Skeletal muscle satellite cell (primary cell): ENCODE measurements around the gene SORBS1.

Source experiments
- H3K27me3 ChIP-seq: 2 replicates; pipeline ENCODE4 v1.7.0; 2013; ENCODE audit warnings: low read length; ENCODE audit not compliant: control insufficient read depth, insufficient read depth
- H3K36me3 ChIP-seq: 2 replicates; pipeline ENCODE4 v1.7.0; 2013; ENCODE audit warnings: mild to moderate bottlenecking, control low read depth, low read length; ENCODE audit not compliant: insufficient read depth
- H3K4me1 ChIP-seq: 2 replicates; pipeline ENCODE4 v1.7.0; 2013; ENCODE audit warnings: low read length; ENCODE audit not compliant: control insufficient read depth, insufficient read depth
- H3K4me2 ChIP-seq: 2 replicates; pipeline ENCODE4 v1.7.0; 2013; ENCODE audit warnings: mild to moderate bottlenecking, low read length
- H3K4me3 ChIP-seq: 2 replicates; pipeline ENCODE4 v1.7.0; 2013; ENCODE audit warnings: low read length
- H3K9ac ChIP-seq: 2 replicates; pipeline ENCODE4 v1.7.0; 2013; ENCODE audit warnings: mild to moderate bottlenecking, low read depth, low read length, moderate library complexity
- H3K9me3 ChIP-seq: replicated peaks from 2 replicates; pipeline ENCODE4 v1.7.0; 2013; ENCODE audit warnings: mild to moderate bottlenecking, control low read depth, low read length

SORBS1 gene

DNA sequence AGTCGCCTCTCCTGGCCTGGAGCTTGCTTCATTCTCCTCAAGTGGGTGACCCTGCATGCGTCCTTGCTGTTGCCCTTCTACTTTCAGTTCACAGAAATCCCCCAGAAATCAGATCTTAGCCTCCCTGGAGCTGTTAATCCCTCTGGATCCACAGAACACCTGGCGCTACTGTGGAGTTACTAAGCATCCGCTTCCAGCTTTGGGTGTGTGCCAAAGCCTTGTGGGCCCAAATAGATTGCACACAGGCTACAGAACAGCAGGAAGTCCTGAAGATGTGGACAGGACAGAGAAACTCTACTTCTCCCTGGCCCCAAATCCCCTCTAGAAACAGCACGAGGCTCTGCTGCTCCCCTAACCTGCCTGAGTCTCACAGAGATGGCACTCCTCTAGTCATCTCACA lies 233.8 kb downstream of the SORBS1 start:
- no peak overlapping the region for H3K9ac ChIP-seq
- H3K4me1 ChIP-seq = no peaks in the 10 kb centered on the region
- no peak overlapping the region for H3K4me2 ChIP-seq
- no peaks in the 10 kb centered on the region for H3K9me3 ChIP-seq
- no peak overlapping the region for H3K4me3 ChIP-seq
- H3K36me3 ChIP-seq = no peaks in the 10 kb centered on the region
- peaks cover 18% of the 10 kb centered on the region for H3K27me3 ChIP-seq

DNA sequence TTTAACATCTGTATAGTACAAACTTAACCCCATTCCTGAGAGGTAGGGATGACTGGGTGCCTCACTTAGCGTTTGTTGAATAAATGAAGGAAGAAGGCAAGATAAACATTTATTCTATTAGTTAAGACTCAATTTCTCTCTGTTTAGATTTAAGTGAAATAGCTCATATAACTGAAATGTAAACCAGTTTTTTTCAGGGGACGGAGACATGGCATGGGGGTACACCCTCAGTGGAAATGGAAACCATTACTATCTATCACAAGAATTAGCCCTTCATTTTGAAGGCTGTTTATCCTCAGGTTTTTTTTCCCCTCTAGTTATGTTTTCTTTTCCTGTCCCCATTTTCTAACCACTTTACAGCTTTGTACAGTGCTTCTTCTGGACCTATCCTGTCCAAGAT lies 234.8 kb downstream of the SORBS1 start:
- H3K4me3 ChIP-seq = no peak overlapping the region
- no peak overlapping the region for H3K4me2 ChIP-seq
- H3K4me1 ChIP-seq = no peaks in the 10 kb centered on the region
- H3K27me3 ChIP-seq = peaks cover 18% of the 10 kb centered on the region
- H3K9me3 ChIP-seq = no peaks in the 10 kb centered on the region
- H3K36me3 ChIP-seq = no peaks in the 10 kb centered on the region
- H3K9ac ChIP-seq = no peak overlapping the region

DNA sequence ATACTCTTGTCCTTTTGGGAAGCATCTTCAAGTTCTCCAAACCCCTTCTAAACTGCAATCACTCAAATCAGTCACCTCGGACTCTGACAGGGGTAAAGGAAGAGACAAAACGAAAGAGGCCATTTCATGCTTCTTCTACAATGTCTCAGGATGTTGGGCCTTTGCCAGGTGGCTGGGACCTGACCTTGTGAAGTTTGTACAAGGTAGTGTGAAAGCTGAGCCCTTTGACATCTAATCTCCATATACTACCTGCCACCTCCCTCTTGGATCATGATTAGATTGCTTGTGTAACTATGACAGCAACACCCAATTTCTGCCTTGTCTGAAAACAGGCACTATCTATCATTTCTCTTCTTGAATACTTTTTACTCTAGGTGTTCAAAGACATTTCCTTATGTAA lies 235.3 kb downstream of the SORBS1 start:
- Histone ChIP-seq H3K9ac (no peak overlapping the region), H3K4me3 (no peak overlapping the region), H3K27me3 (peaks cover 19% of the 10 kb centered on the region), H3K4me1 (no peaks in the 10 kb centered on the region), H3K4me2 (no peak overlapping the region), H3K9me3 (no peaks in the 10 kb centered on the region), H3K36me3 (no peaks in the 10 kb centered on the region)

DNA sequence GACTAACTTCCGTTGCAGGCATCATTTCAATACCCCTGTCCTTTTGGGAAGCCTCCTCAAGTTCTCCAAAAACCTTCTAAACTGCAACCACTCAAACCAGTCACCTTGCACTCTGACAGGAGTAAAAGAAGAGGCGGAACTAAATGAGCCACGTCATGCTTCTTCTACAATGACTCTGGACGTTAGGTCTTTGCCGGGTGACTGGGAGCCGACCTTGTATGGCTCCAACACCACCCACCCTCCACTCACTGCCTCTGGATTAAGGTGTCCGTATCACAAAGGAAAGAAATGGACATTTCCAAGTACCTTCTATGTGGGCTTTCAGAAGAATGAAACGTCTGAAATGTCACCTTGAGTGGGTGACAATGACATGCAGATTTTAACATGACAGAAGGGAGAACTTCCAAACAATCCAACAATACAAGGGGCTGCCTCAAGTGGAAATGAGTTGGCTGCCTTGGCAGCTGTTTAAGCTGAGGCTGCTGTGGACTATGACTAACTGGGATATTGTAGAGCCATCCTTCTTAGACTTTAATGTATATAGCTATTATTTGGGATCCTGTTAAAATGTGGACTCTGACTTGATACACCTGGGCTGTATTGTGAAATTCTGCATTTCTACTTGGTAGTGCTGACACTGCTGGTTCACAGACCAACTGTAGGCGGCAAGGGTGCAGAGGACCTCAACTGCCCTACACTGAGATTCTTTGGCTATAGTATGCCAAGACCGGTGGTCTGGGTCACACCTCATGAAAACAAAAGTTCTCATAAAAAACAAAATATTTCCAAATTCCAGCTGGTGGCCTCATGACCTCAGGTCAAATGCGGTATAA lies 236.5 kb downstream of the SORBS1 start:
- H3K36me3 ChIP-seq = no peaks in the 10 kb centered on the region
- no peak overlapping the region for H3K4me2 ChIP-seq
- H3K27me3 ChIP-seq = peaks cover 20% of the 10 kb centered on the region
- H3K4me1 ChIP-seq = no peaks in the 10 kb centered on the region
- H3K4me3 ChIP-seq = no peak overlapping the region
- H3K9ac ChIP-seq = no peak overlapping the region
- no peaks in the 10 kb centered on the region for H3K9me3 ChIP-seq

DNA sequence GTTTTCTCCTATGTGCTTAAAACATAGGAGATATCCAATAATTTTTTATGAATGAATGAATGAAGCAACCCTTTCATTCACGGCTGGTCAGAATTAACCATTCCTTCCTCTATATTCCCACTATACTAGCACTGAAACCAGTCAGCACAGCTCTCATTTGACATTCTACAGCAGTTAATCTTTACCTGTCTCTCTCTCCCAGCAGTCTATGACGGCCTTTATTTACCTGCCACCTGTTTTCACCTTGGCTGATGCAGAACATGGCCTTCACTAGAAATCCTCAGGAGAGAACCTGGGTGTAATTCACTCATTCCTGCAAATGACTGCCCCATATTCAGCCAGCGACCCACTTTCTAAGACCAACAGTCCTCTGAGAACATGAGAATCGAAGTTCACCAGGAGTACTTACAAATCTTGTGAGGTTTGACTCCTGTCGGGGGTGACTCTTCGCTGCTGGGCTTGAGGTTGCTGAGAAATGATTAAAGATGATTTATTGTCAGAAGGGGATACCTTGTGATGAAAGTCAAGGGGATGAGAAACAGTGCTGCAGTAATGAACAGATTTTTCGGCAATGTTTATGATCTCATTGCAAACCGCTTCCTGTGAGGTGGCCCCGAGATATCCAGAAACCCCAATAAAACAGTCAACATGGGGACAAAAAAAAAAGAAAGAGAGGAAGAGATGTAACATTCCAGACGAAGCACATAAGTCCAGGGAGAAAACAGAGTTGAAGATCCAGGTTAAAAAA lies 239.4 kb downstream of the SORBS1 start:
- Histone ChIP-seq H3K36me3 (no peaks in the 10 kb centered on the region), H3K9ac (no peak overlapping the region), H3K9me3 (no peaks in the 10 kb centered on the region), H3K27me3 (peaks cover 24% of the 10 kb centered on the region), H3K4me1 (no peaks in the 10 kb centered on the region), H3K4me2 (no peak overlapping the region), H3K4me3 (no peak overlapping the region)

DNA sequence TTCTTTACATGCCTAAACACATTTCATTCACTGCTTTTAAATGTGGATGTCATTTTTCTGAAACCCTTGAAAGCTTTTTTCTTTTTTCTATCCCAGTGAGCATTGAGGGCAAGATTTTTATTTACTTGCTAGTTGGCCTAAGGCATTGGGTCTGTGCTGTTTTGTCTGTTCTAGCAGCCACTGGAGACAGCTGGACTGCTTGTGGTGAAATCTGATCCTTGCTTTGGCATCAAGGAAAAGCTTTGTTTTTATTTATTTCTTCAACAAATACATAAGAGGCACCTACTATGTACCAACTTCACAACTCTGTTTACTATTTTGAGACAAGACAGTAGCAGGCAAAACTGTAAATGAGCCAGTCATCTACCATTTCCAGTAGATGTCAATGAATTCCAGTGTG lies 241.9 kb downstream of the SORBS1 start:
- H3K27me3 ChIP-seq = peaks cover 28% of the 10 kb centered on the region
- no peak overlapping the region for H3K4me3 ChIP-seq
- no peak overlapping the region for H3K9ac ChIP-seq
- no peak overlapping the region for H3K4me2 ChIP-seq
- no peaks in the 10 kb centered on the region for H3K9me3 ChIP-seq
- H3K36me3 ChIP-seq = no peaks in the 10 kb centered on the region
- H3K4me1 ChIP-seq = no peaks in the 10 kb centered on the region

DNA sequence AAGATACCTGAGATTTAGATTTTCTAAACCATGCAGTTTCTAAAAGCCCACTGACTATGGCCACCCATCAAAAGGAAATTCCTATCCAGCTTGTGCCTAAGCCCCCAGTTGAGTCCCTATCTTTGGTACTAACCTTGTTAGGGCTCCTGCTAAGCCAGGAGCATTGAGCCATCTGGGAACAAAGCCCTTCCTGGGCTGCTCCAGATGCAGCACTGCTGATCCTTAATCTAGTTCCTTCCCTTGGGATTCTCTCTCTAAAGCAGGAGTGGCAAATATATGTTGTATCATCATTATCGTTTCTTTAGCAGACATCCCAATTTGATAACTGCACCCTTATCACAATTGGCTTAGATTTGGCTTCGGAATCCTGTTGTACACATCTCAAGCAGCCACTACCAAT lies 245.7 kb downstream of the SORBS1 start:
- peaks cover 47% of the 10 kb centered on the region for H3K27me3 ChIP-seq
- no peaks in the 10 kb centered on the region for H3K36me3 ChIP-seq
- no peaks in the 10 kb centered on the region for H3K9me3 ChIP-seq
- no peak overlapping the region for H3K9ac ChIP-seq
- no peaks in the 10 kb centered on the region for H3K4me1 ChIP-seq
- no peak overlapping the region for H3K4me3 ChIP-seq
- no peak overlapping the region for H3K4me2 ChIP-seq

DNA sequence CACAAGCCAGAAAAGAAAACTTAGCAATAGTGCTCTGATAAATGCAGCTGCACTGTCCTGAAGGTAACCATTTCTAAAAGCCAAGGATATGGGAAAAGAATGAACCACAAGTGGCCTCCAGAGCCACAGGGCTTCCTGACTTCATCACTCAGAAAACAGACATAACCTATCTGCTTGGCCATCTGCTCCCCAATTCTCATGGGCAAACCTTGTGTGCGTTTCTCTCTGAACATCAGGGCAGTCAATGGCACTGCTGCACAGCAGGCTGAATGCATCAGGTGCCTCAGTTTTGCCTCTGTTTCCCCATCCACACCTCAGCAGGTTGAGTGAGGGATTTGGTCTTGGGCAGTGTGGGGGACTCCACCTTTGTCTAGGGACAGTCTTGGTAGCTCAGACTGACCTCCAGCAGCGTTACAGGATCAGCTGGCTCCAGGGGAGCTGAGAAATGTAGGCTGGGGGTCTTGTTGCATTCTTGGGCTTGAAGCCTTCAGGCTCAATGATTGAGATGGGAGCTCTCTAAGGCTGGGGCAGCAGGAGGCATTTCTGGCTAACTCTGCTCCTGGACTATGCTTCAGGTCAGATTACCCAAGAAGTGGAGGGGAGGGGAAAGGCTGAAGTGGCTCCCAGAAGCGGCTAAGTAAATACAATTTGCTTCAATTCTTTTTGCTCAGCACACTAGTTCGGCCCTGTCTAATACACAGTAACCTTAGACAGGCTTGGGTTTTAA lies 246.8 kb downstream of the SORBS1 start:
- no peak overlapping the region for H3K4me2 ChIP-seq
- no peak overlapping the region for H3K4me3 ChIP-seq
- no peaks in the 10 kb centered on the region for H3K4me1 ChIP-seq
- peaks cover 50% of the 10 kb centered on the region for H3K27me3 ChIP-seq
- no peak overlapping the region for H3K9ac ChIP-seq
- no peaks in the 10 kb centered on the region for H3K36me3 ChIP-seq
- no peaks in the 10 kb centered on the region for H3K9me3 ChIP-seq

DNA sequence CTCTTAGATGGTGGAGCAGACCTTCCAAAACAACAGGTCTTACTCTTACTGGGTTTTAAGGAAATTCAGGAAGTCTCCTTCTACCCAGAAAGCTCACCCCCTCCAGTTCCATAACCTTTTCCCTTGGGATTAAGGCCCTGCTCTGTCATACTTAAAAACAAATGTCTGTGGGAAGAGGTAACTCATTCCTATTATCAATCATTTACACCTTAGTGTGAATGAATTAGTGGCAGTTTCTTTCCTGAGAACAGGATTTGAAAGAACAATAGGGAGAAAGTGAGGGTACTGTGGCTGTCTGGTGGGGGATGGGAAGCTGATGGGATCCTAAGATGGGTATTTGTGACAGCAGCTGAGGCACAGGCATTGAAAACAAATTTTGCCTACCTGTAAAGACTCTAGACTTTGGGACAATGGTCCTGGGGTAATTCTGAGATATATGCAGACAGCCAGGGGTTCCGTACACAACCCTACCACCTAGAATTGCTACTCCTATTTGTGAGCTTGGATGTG lies 248.1 kb downstream of the SORBS1 start:
- Histone ChIP-seq H3K4me2 (no peak overlapping the region), H3K27me3 (peaks cover 46% of the 10 kb centered on the region), H3K4me3 (no peak overlapping the region), H3K9ac (no peak overlapping the region), H3K4me1 (peaks cover 11% of the 10 kb centered on the region), H3K36me3 (no peaks in the 10 kb centered on the region), H3K9me3 (no peaks in the 10 kb centered on the region)

DNA sequence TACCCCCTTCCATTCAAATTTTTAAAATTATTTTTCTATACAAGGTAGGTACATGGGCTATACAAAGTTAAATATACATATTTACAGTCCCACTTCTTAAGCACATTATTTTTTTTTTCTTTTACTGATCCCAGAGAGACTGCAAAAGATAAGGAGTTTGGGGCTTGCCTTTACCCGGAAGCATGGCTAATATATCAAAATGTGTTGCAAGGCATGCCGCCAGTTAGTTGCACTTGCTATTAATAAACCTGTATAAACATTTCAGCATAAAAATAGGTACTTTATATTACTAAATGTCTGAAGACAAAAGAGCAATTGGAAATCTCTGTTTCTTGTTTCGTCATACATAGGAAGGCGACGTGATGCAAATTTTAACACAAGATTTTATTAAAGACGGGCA lies 248.9 kb downstream of the SORBS1 start:
- Histone ChIP-seq H3K4me2 (no peak overlapping the region), H3K27me3 (peaks cover 44% of the 10 kb centered on the region), H3K36me3 (no peaks in the 10 kb centered on the region), H3K9ac (no peak overlapping the region), H3K4me3 (no peak overlapping the region), H3K9me3 (no peaks in the 10 kb centered on the region), H3K4me1 (peaks cover 18% of the 10 kb centered on the region)

DNA sequence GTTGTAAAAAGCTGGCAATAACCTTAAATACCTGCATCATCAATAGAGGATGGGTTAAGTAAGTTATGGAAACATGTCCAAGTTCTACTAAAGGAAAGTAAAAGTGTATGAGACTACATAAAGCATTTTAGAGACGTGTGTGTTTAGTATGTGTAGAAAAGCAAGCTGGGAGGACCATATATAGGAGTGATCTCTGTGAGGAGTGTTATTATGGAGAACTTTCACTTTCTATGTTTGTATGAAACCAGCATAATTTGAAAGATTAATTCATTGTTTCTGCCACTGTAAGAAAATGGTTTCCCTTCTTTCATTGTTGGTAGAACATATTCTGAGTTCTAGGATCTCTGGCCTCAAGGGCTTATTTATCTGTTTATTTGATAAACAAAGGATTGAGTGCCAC lies 251.2 kb downstream of the SORBS1 start:
- no peak overlapping the region for H3K9ac ChIP-seq
- no peak overlapping the region for H3K4me2 ChIP-seq
- H3K4me3 ChIP-seq = no peak overlapping the region
- no peaks in the 10 kb centered on the region for H3K36me3 ChIP-seq
- peaks cover 21% of the 10 kb centered on the region for H3K4me1 ChIP-seq
- no peaks in the 10 kb centered on the region for H3K9me3 ChIP-seq
- peaks cover 48% of the 10 kb centered on the region for H3K27me3 ChIP-seq
